Measurements from ENCODE around the gene PTPRD.

Gene PTPRD

DNA sequence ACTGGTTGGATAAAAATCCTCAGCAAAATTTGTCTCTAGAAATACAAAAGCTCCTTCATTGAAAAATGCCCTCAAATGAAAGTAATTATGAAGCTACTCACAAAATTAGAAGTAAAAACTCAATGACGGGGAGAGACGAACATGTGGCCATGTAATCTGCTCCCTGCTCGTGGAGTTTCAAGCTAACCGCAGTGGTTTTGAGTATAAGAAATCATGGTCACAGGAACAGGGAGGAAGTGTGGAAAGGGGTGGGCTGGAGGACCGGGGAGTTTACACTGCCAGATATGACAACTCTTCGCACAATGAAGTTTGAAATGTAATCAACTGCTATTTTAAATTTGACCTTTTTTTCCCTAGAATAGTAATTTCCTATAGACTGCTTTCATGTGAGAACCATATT, 2047.8 kb downstream of the PTPRD start:
- DNase-seq (ENCODE audit: low spot score) = no peak
- in situ Hi-C loops (cut with MboI; ENCODE audit: low sequenced_read_pairs, unreplicated experiment) = no loop called here
- no peak for TF ChIP-seq CTCF (IDR thresholded peaks at IDR 0.05; ENCODE audit: borderline replicate concordance, control extremely low read depth, extremely low read depth, insufficient read depth, missing control alignments)

GRCh38 chr9:8560560-8561525, 2052.0 kb downstream of the PTPRD start:
- no peak for DNase-seq (ENCODE audit: low spot score)
- TF ChIP-seq CTCF (IDR thresholded peaks at IDR 0.05; ENCODE audit: borderline replicate concordance, control extremely low read depth, extremely low read depth, insufficient read depth, missing control alignments) = no peak
- in situ Hi-C loops (cut with MboI; ENCODE audit: low sequenced_read_pairs, unreplicated experiment) = no loop called here

- no peak for TF ChIP-seq CTCF (IDR thresholded peaks at IDR 0.05; ENCODE audit: borderline replicate concordance, control extremely low read depth, extremely low read depth, insufficient read depth, missing control alignments)
- in situ Hi-C loops (cut with MboI; ENCODE audit: low sequenced_read_pairs, unreplicated experiment) = no loop called here
- no peak for DNase-seq (ENCODE audit: low spot score)
Measured at GRCh38 chr9:8558176-8558575, 2054.6 kb downstream of the PTPRD start.

DNA sequence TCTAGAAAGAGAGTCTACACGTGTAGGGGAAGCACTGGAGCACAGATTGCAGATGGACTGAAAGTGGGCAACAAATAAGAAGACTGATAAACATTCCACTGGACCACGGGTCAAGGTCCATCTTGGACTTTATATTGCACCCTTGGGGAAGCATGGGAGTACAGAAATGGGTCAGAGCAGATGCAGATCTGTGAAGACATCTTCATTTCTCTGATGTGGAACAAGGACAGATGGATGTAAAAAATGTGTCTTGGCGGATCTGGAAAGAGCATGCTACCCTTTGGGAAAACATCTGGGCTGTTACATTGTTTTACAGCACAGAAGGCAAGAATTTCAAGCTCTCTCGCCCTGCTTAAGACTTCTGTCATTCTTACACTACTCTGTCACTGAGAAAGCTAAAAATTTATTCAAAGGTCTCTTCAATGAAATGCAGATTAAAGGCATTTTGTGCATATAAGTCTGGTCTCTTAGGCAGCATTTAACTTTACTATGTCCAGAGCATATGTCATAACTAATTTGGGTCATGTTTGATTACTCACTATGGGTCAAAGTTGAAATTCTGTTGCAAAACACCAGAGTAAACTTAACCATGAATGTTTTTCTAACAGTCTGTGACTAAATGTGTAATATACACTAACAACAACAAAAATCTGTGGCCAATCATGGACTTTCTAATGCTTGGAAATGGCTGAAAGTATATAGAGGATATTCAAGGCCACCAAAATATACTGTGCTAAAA, 2056.9 kb downstream of the PTPRD start:
- no peak for DNase-seq (ENCODE audit: low spot score)
- in situ Hi-C loops (cut with MboI; ENCODE audit: low sequenced_read_pairs, unreplicated experiment) = no loop called here
- TF ChIP-seq CTCF (IDR thresholded peaks at IDR 0.05; ENCODE audit: borderline replicate concordance, control extremely low read depth, extremely low read depth, insufficient read depth, missing control alignments) = no peak

DNA sequence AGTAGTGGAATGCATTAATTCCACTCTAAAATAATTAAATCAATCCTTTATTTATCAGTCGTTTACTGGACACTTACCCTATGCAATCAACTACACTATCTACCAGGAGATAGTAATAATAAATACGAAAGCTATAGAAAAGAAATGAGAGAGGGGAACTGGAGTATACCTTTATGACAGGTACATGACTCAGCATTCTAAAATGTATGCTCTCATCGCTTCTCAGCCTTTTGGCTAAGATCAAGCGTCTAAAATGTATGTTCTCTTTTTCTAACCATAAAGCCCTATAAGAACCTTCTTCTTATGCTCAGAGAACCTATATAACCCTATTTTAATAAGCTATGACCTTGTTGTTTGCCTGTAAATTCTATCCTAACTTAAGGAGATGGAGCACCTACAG, 2059.4 kb downstream of the PTPRD start:
- TF ChIP-seq CTCF (IDR thresholded peaks at IDR 0.05; ENCODE audit: borderline replicate concordance, control extremely low read depth, extremely low read depth, insufficient read depth, missing control alignments) = no peak
- in situ Hi-C loops (cut with MboI; ENCODE audit: low sequenced_read_pairs, unreplicated experiment) = no loop called here
- DNase-seq (ENCODE audit: low spot score) = no peak

GRCh38 chr9:8552732-8553131, 2060.1 kb downstream of the PTPRD start:
- DNase-seq (ENCODE audit: low spot score) = no peak
- in situ Hi-C loops (cut with MboI; ENCODE audit: low sequenced_read_pairs, unreplicated experiment) = no loop called here
- TF ChIP-seq CTCF (IDR thresholded peaks at IDR 0.05; ENCODE audit: borderline replicate concordance, control extremely low read depth, extremely low read depth, insufficient read depth, missing control alignments) = no peak

Data from GM13976 (cell line).